B cell (primary cell): ENCODE data around the gene OLFML2B. TPM values are rescaled to one million over a fixed set of nuclear protein-coding genes. Genes with fewer than 3 reads are reported as not detected.

Source experiments
- ATAC-seq: fragments of 200-7000 bp; cut with Tn5 transposase; one replicate; pipeline ENCODE4 v1.10.0; 2021; ENCODE audit warnings: low read depth, mild to moderate bottlenecking, moderate number of reproducible peaks, moderate library complexity
- CTCF ChIA-PET: fragments of 350-600 bp; sonication (Branson Sonifier 250); formaldehyde crosslinking; loops from one replicate; lab custom pipeline; 2021; ENCODE audit warnings: antibody characterized with exemption, inconsistent platforms; lab: Charles Lee
- POLR2A ChIA-PET: fragments of 350-600 bp; sonication (Branson Sonifier 250); formaldehyde crosslinking; loops from one replicate; lab custom pipeline; 2021; ENCODE audit warnings: antibody characterized with exemption; lab: Charles Lee
- DNase-seq: peaks from one replicate; pipeline ENCODE4 v3.0.0; 2013
- H2AFZ ChIP-seq: 2 replicates; pipeline ENCODE4 v1.6.1; 2012; ENCODE audit warnings: mild to moderate bottlenecking, low read depth, low read length; ENCODE audit not compliant: insufficient read depth, poor library complexity, severe bottlenecking
- H3K27ac ChIP-seq, 2 donors: 1 replicate in 1 of 2; 2 replicates in 1 of 2; pipeline ENCODE4 v1.5.1; 2012 to 2013; ENCODE audit warnings: low read length in 2 of 2, mild to moderate bottlenecking in 2 of 2, moderate library complexity in 1 of 2
- H3K27me3 ChIP-seq, 4 experiments: fragments of 200-600 bp in 1 of 4; sonication (generic) in 1 of 4; replicated peaks in 1 of 4; 1 replicate in 2 of 4; 2 replicates in 2 of 4; pipeline versions ENCODE4 v1.6.1 to v1.7.0; 2013 to 2016; ENCODE audit warnings: low read length in 3 of 4, mild to moderate bottlenecking in 2 of 4, mixed read lengths in 1 of 4, moderate library complexity in 1 of 4; ENCODE audit not compliant: insufficient read depth in 4 of 4, control insufficient read depth in 3 of 4; ENCODE audit errors: control extremely low read depth in 1 of 4
- H3K36me3 ChIP-seq, 2 experiments: replicated peaks in 1 of 2; 1 replicate in 1 of 2; 2 replicates in 1 of 2; pipeline versions ENCODE4 v1.6.1 to v1.7.1; 2013; ENCODE audit warnings: low read length in 1 of 2; ENCODE audit not compliant: insufficient read depth in 2 of 2, control insufficient read depth in 1 of 2; ENCODE audit errors: control extremely low read depth in 1 of 2, extremely low read depth in 1 of 2
- H3K4me1 ChIP-seq, 2 donors: fragments of 200-600 bp in 1 of 2; sonication (generic) in 1 of 2; 1 replicate in 1 of 2; 2 replicates in 1 of 2; pipeline versions ENCODE4 v1.5.1 to v1.6.1; 2013 to 2017; ENCODE audit warnings: low read length in 2 of 2; ENCODE audit not compliant: control insufficient read depth in 2 of 2, insufficient read depth in 2 of 2
- H3K4me2 ChIP-seq: replicated peaks from 2 replicates; pipeline ENCODE3; 2012; ENCODE audit warnings: mild to moderate bottlenecking, low read depth, low read length; ENCODE audit not compliant: poor library complexity, severe bottlenecking
- H3K4me3 ChIP-seq, 5 experiments: fragments of 200-600 bp in 1 of 5; sonication (generic) in 1 of 5; 1 replicate in 3 of 5; 2 replicates in 2 of 5; pipeline versions ENCODE4 v1.5.1 to v1.7.0; 2011 to 2016; ENCODE audit warnings: low read length in 4 of 5, mild to moderate bottlenecking in 4 of 5, low read depth in 2 of 5, control low read depth in 1 of 5, moderate library complexity in 1 of 5; ENCODE audit not compliant: insufficient read depth in 1 of 5; ENCODE audit errors: control extremely low read depth in 1 of 5, extremely low read depth in 1 of 5
- H3K79me2 ChIP-seq: fragments of 200-600 bp; sonication (generic); one replicate; pipeline ENCODE4 v1.6.0; 2016; ENCODE audit warnings: low read length; ENCODE audit not compliant: control insufficient read depth, insufficient read depth
- H3K9ac ChIP-seq: fragments of 200-600 bp; sonication (generic); 2 replicates; pipeline ENCODE4 v1.6.1; 2017; ENCODE audit warnings: mild to moderate bottlenecking, low read length, moderate library complexity
- H3K9me3 ChIP-seq, 3 donors: one replicate each; pipeline versions ENCODE4 v1.6.1 to v1.7.1; 2013; ENCODE audit warnings: low read length in 2 of 3; ENCODE audit not compliant: control insufficient read depth in 2 of 3, insufficient read depth in 1 of 3; ENCODE audit errors: control extremely low read depth in 1 of 3
- H4K20me1 ChIP-seq: 2 replicates; pipeline ENCODE4 v1.6.0; 2012; ENCODE audit warnings: mild to moderate bottlenecking, low read length; ENCODE audit not compliant: insufficient read depth, control insufficient read depth, poor library complexity, severe bottlenecking
- H3K27ac Mint-ChIP-seq: one replicate; pipeline ENCODE4 v1.8.0; 2021; ENCODE audit warnings: mixed read lengths
- H3K27me3 Mint-ChIP-seq: one replicate; pipeline ENCODE4 v1.8.0; 2021; ENCODE audit warnings: mixed read lengths
- H3K4me1 Mint-ChIP-seq: one replicate; pipeline ENCODE4 v1.8.0; 2021; ENCODE audit warnings: mixed read lengths
- H3K4me3 Mint-ChIP-seq: one replicate; pipeline ENCODE4 v1.8.0; 2021; ENCODE audit warnings: mixed read lengths
- H3K9me3 Mint-ChIP-seq: one replicate; pipeline ENCODE4 v1.8.0; 2022; ENCODE audit warnings: mixed read lengths; ENCODE audit not compliant: insufficient read depth
- CTCF ChIP-seq: fragments of 200-600 bp; IDR thresholded peaks from one replicate; pipeline ENCODE4 v1.8.0; 2022; ENCODE audit warnings: antibody characterized with exemption, mild to moderate bottlenecking
- EZH2 ChIP-seq: IDR thresholded peaks from 2 replicates; pipeline ENCODE4 v1.6.1; 2012; ENCODE audit warnings: borderline replicate concordance, low read depth, mild to moderate bottlenecking, moderate library complexity, low read length; ENCODE audit not compliant: insufficient read depth, poor library complexity, severe bottlenecking
- WGBS: methylation state at CpG from one replicate; pipeline ENCODE4 v1.1.5; 2013; ENCODE audit warnings: missing lambda C conversion rate; ENCODE audit not compliant: insufficient coverage; 5-methylcytosine and 5-hydroxymethylcytosine counted together
- intact Hi-C: fragments of 100-400 bp; cut with micrococcal nuclease; formaldehyde crosslinking; loops from one replicate; pipeline ENCODE4 v1.10.0; 2022
- polyA plus RNA-seq: library from polyadenylated mRNA; depleted of rRNA; stranded (reverse); fragments of >200 nt; gene quantifications from 2 replicates; pipeline ENCODE4 v1.2.3, GENCODE V29; 2012
- total RNA-seq, 2 donors: library from RNA; stranded (reverse); fragments of 120-200 nt in 1 of 2; gene quantifications; 1 replicate in 1 of 2; 2 replicates in 1 of 2; pipeline versions ENCODE4 v1.2.3 to v1.2.4, GENCODE V29; 2013 to 2022

The OLFML2B gene
- total and polyA plus RNA-seq, 2 donors (not counting 1 experiment from before 2014, with no cell fraction given) = not detected

DNA sequence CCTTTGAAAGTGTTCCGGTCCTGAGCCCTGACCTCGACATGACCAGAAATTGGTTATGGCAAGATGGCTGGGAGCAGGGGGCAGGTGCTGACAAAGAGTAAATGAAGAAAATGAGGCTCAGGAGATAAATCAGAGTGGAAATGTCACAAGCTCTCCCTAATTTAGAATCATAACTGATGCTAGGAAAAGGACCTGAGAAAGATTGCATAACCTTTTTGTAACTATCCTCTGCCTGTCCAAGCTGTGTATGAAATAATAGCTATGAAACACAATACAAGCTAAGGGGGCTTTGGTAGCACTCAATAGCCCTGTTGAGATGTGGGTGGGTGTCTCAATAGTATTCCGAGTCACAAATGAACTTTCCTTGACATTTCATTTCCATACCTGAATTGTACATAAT, 32.9 kb upstream of the OLFML2B start:
- no peaks in the 10 kb centered on the region for H3K4me1 Mint-ChIP-seq

More for the DNA sequence above, 32.9 kb upstream of the OLFML2B start:
- H3K4me1 ChIP-seq = no peaks in the 10 kb centered on the region
- no peaks in the 10 kb centered on the region for H4K20me1 ChIP-seq
- no peak for TF ChIP-seq CTCF
- TF ChIP-seq EZH2 = no peak
- Mint-ChIP-seq H3K27me3 (peaks cover 29% of the 10 kb centered on the region), H3K4me3 (no peak overlapping the region), H3K27ac (no peak overlapping the region), H3K9me3 (no peaks in the 10 kb centered on the region)
- H3K9ac ChIP-seq = no peak overlapping the region
- peaks cover 0 to 11% (median 4%) of the 10 kb centered on the region in 4 experiments for H3K27me3 ChIP-seq
- DNase-seq = no peak
- intact Hi-C loops = loop anchor here (1.0 to 5.0 kb wide), 4 partner anchors 336 to 791 kb away; no protein-coding TSS in a partner anchor
- 96% methylated on average over 2 of the region's 3 CpGs for WGBS
- H3K4me3 ChIP-seq = no peak overlapping the region
- no peak overlapping the region for H3K4me2 ChIP-seq
- no peaks in the 10 kb centered on the region for H3K9me3 ChIP-seq
- H3K36me3 ChIP-seq = no peaks in the 10 kb centered on the region
- ATAC-seq = no peak
- no peak overlapping the region for H3K27ac ChIP-seq
- ChIA-PET CTCF (interaction anchor here (0.8 to 1.4 kb wide), 9 partner anchors 30 to 1121 kb away, joined by 3 to 6 read pairs (median 4); no protein-coding TSS in a partner anchor), POLR2A (no interaction called here)
- H3K79me2 ChIP-seq = no peaks in the 10 kb centered on the region
- H2AFZ ChIP-seq = no peak overlapping the region
